CD8-positive, alpha-beta memory T cell (primary cell): Measurements from ENCODE around the gene PCDHGC5. TPM values are rescaled to one million over a fixed set of nuclear protein-coding genes. Genes with fewer than 3 reads are reported as not detected.
A peak's percentile ranks its signal among the peaks of the same experiment; 100 is the strongest.

Experiments used
- CTCF ChIA-PET: fragments of 350-600 bp; sonication (Branson Sonifier 250); formaldehyde crosslinking; loops from one replicate; lab custom pipeline; 2021; ENCODE audit warnings: antibody characterized with exemption; lab: Charles Lee
- POLR2A ChIA-PET: fragments of 350-600 bp; sonication (Branson Sonifier 250); formaldehyde crosslinking; loops from one replicate; lab custom pipeline; 2021; ENCODE audit warnings: antibody characterized with exemption; lab: Charles Lee
- DNase-seq, 5 donors: peaks; one replicate each; pipeline versions ENCODE4 v3.0.0 to v3.0.0-alpha.2; 2020 to 2022; ENCODE audit warnings: mixed read lengths in 1 of 5
- H3K27ac ChIP-seq: one replicate; pipeline ENCODE4 v1.7.0; 2013; ENCODE audit warnings: low read depth, mild to moderate bottlenecking, low read length, moderate library complexity
- H3K27me3 ChIP-seq: 2 replicates; pipeline ENCODE4 v1.7.0; 2013; ENCODE audit warnings: low read length, mild to moderate bottlenecking; ENCODE audit not compliant: insufficient read depth, poor library complexity, severe bottlenecking
- H3K36me3 ChIP-seq: 2 replicates; pipeline ENCODE4 v1.7.0; 2013; ENCODE audit warnings: mild to moderate bottlenecking, low read length, moderate library complexity; ENCODE audit not compliant: insufficient read depth
- H3K4me1 ChIP-seq: 2 replicates; pipeline ENCODE4 v1.7.0; 2013; ENCODE audit warnings: mild to moderate bottlenecking, low read length, moderate library complexity; ENCODE audit not compliant: insufficient read depth
- H3K4me3 ChIP-seq: 2 replicates; pipeline ENCODE4 v1.7.0; 2013; ENCODE audit warnings: mild to moderate bottlenecking, low read length
- H3K9me3 ChIP-seq: 2 replicates; pipeline ENCODE4 v1.7.0; 2013; ENCODE audit warnings: mild to moderate bottlenecking, low read length
- H3K27ac Mint-ChIP-seq, 8 donors: one replicate each; pipeline ENCODE4 v1.8.0; 2020 to 2021; ENCODE audit warnings: mixed read lengths in 8 of 8, mild to moderate bottlenecking in 6 of 8, inconsistent platforms in 3 of 8, moderate library complexity in 3 of 8
- H3K27me3 Mint-ChIP-seq, 2 donors: one replicate each; pipeline ENCODE4 v1.8.0; 2020 to 2021; ENCODE audit warnings: mixed read lengths in 2 of 2, mild to moderate bottlenecking in 1 of 2, moderate library complexity in 1 of 2
- H3K36me3 Mint-ChIP-seq, 3 donors: one replicate each; pipeline ENCODE4 v1.8.0; 2020 to 2021; ENCODE audit warnings: mixed read lengths in 3 of 3, inconsistent platforms in 1 of 3, mild to moderate bottlenecking in 1 of 3
- H3K4me1 Mint-ChIP-seq, 3 donors: one replicate each; pipeline ENCODE4 v1.8.0; 2020 to 2021; ENCODE audit warnings: mixed read lengths in 3 of 3, inconsistent platforms in 1 of 3, mild to moderate bottlenecking in 1 of 3
- H3K4me3 Mint-ChIP-seq, 7 donors: one replicate each; pipeline ENCODE4 v1.8.0; 2020 to 2021; ENCODE audit warnings: mixed read lengths in 7 of 7, mild to moderate bottlenecking in 6 of 7, moderate library complexity in 4 of 7, inconsistent platforms in 2 of 7
- H3K9me3 Mint-ChIP-seq, 5 donors: one replicate each; pipeline ENCODE4 v1.8.0; 2020 to 2022; ENCODE audit warnings: mixed read lengths in 5 of 5, mild to moderate bottlenecking in 3 of 5, moderate library complexity in 2 of 5, inconsistent platforms in 1 of 5
- polyA plus RNA-seq: library from polyadenylated mRNA; unstranded; fragments of 300-500 nt; fragmentation: Illumina TruSeq; gene quantifications from one replicate; pipeline ENCODE4 v1.2.3, GENCODE V29; 2021
- total RNA-seq, 2 experiments: library from RNA; stranded (reverse); gene quantifications; one replicate each; pipeline ENCODE4 v1.2.3, GENCODE V29; 2021

The PCDHGC5 gene
- total and polyA plus RNA-seq, 3 experiments from 2014 or later: not detected

GRCh38 chr5:141529873-141530272 lies 41.0 kb downstream of the PCDHGC5 start:
- Histone ChIP-seq H3K9me3 (no peaks in the 10 kb centered on the region), H3K4me3 (no peak overlapping the region), H3K27me3 (no peaks in the 10 kb centered on the region), H3K4me1 (no peaks in the 10 kb centered on the region), H3K36me3 (peaks cover 62% of the 10 kb centered on the region), H3K27ac (no peak overlapping the region)
- ChIA-PET CTCF (no interaction called here), POLR2A (no interaction called here)
- DNase-seq: no peak
- Mint-ChIP-seq H3K9me3 (no peaks in the 10 kb centered on the region), H3K36me3 (peaks cover 11 to 38% (median 36%) of the 10 kb centered on the region in 3 donors), H3K4me3 (no peak overlapping the region), H3K4me1 (peaks cover 2 to 16% (median 12%) of the 10 kb centered on the region in 3 donors), H3K27ac (peak overlapping the region in 1 of 8 donors; percentile 8), H3K27me3 (peaks cover 0 to 3% of the 10 kb centered on the region in 2 donors)

- Histone ChIP-seq H3K4me1 (no peaks in the 10 kb centered on the region), H3K36me3 (peaks cover 57% of the 10 kb centered on the region), H3K4me3 (no peak overlapping the region), H3K27me3 (no peaks in the 10 kb centered on the region), H3K9me3 (no peaks in the 10 kb centered on the region), H3K27ac (no peak overlapping the region)
- Mint-ChIP-seq H3K27ac (no peak overlapping the region), H3K4me3 (no peak overlapping the region), H3K4me1 (peaks cover 14 to 22% (median 20%) of the 10 kb centered on the region in 3 donors), H3K27me3 (peaks cover 0 to 3% of the 10 kb centered on the region in 2 donors), H3K36me3 (peaks cover 11 to 32% (median 28%) of the 10 kb centered on the region in 3 donors), H3K9me3 (no peaks in the 10 kb centered on the region)
- ChIA-PET POLR2A (no interaction called here), CTCF (interaction anchor here (1.1 to 2.6 kb wide), 2 partner anchors 8 to 31 kb away, joined by 3 to 8 read pairs; no protein-coding TSS in a partner anchor)
- no peak for DNase-seq
Measured at GRCh38 chr5:141532726-141533125, 43.8 kb downstream of the PCDHGC5 start.

GRCh38 chr5:141533897-141534296 lies 45.0 kb downstream of the PCDHGC5 start:
- peaks cover 45% of the 10 kb centered on the region for H3K36me3 ChIP-seq
- Mint-ChIP-seq H3K4me3 (no peak overlapping the region), H3K27ac (peak overlapping the region in 3 of 8 donors; percentile 29 to 75 (median 53)), H3K4me1 (peaks cover 14 to 22% (median 20%) of the 10 kb centered on the region in 3 donors), H3K9me3 (no peaks in the 10 kb centered on the region), H3K27me3 (peaks cover 0 to 2% of the 10 kb centered on the region in 2 donors), H3K36me3 (peaks cover 11 to 35% (median 17%) of the 10 kb centered on the region in 3 donors)
- H3K27me3 ChIP-seq: no peaks in the 10 kb centered on the region
- ChIA-PET CTCF (interaction anchor here (2.6 kb wide), 1 partner anchor 9 kb away, joined by 8 read pairs; no protein-coding TSS in a partner anchor), POLR2A (interaction anchor here (1.0 kb wide), 1 partner anchor 208 kb away, joined by 8 read pairs; no protein-coding TSS in a partner anchor)
- no peak overlapping the region for H3K4me3 ChIP-seq
- H3K4me1 ChIP-seq: no peaks in the 10 kb centered on the region
- H3K9me3 ChIP-seq: no peaks in the 10 kb centered on the region
- H3K27ac ChIP-seq: no peak overlapping the region
- no peak for DNase-seq

- Histone ChIP-seq H3K9me3 (no peaks in the 10 kb centered on the region), H3K27me3 (no peaks in the 10 kb centered on the region), H3K27ac (no peak overlapping the region), H3K4me3 (no peak overlapping the region), H3K4me1 (no peaks in the 10 kb centered on the region), H3K36me3 (peaks cover 39% of the 10 kb centered on the region)
- DNase-seq: no peak
- no peaks in the 10 kb centered on the region for H3K27me3 Mint-ChIP-seq
- ChIA-PET CTCF (interaction anchor here (2.5 to 2.6 kb wide), 2 partner anchors 10 to 22 kb away, joined by 8 to 9 read pairs; no protein-coding TSS in a partner anchor), POLR2A (interaction anchor here (1.0 kb wide), 1 partner anchor 209 kb away, joined by 8 read pairs; no protein-coding TSS in a partner anchor)
- H3K9me3 Mint-ChIP-seq: no peaks in the 10 kb centered on the region
- peak overlapping the region in 7 of 8 donors; percentile 18 to 89 (median 53) for H3K27ac Mint-ChIP-seq
- H3K4me3 Mint-ChIP-seq: no peak overlapping the region
- peaks cover 17 to 25% (median 22%) of the 10 kb centered on the region in 3 donors for H3K4me1 Mint-ChIP-seq
- H3K36me3 Mint-ChIP-seq: peaks cover 11 to 40% (median 17%) of the 10 kb centered on the region in 3 donors
Measured at GRCh38 chr5:141534492-141535213, 45.8 kb downstream of the PCDHGC5 start.

Other genes with a start within 250 kb of the PCDHGC5 start
- not detected for gene PCDHB15, start 243.7 kb upstream of the PCDHGC5 start, total RNA-seq
- not detected for gene PCDHB15, start 243.7 kb upstream of the PCDHGC5 start, polyA plus RNA-seq
- gene SLC25A2, start 185.0 kb upstream of the PCDHGC5 start, total RNA-seq: under 1 TPM; 0.31 to 0.35 TPM
- not detected for gene SLC25A2, start 185.0 kb upstream of the PCDHGC5 start, polyA plus RNA-seq
- gene TAF7, start 168.3 kb upstream of the PCDHGC5 start, total RNA-seq: 10 to 100 TPM; 70.9 to 72.2 TPM
- 196 TPM for gene TAF7, start 168.3 kb upstream of the PCDHGC5 start, polyA plus RNA-seq
- under 1 TPM; 0.07 to 0.09 TPM for gene PCDHGA1, start 158.6 kb upstream of the PCDHGC5 start, total RNA-seq
- not detected for gene PCDHGA1, start 158.6 kb upstream of the PCDHGC5 start, polyA plus RNA-seq
- gene PCDHGA2, start 150.3 kb upstream of the PCDHGC5 start, total RNA-seq: under 1 TPM in 1 of 2 experiments, not detected in 1; 0.07 TPM
- gene PCDHGA2, start 150.3 kb upstream of the PCDHGC5 start, polyA plus RNA-seq: not detected
- not detected for gene PCDHGA3, start 145.3 kb upstream of the PCDHGC5 start, total RNA-seq
- not detected for gene PCDHGA3, start 145.3 kb upstream of the PCDHGC5 start, polyA plus RNA-seq
- gene PCDHGB1, start 139.0 kb upstream of the PCDHGC5 start, total RNA-seq: not detected
- not detected for gene PCDHGB1, start 139.0 kb upstream of the PCDHGC5 start, polyA plus RNA-seq
- under 1 TPM; 0.09 to 0.16 TPM for gene PCDHGA4, start 134.1 kb upstream of the PCDHGC5 start, total RNA-seq
- gene PCDHGA4, start 134.1 kb upstream of the PCDHGC5 start, polyA plus RNA-seq: not detected
- under 1 TPM; 0.33 to 0.40 TPM for gene PCDHGB2, start 129.1 kb upstream of the PCDHGC5 start, total RNA-seq
- gene PCDHGB2, start 129.1 kb upstream of the PCDHGC5 start, polyA plus RNA-seq: 0.09 TPM
- under 1 TPM; 0.09 to 0.11 TPM for gene PCDHGA5, start 124.9 kb upstream of the PCDHGC5 start, total RNA-seq
- gene PCDHGA5, start 124.9 kb upstream of the PCDHGC5 start, polyA plus RNA-seq: not detected
- gene PCDHGB3, start 118.8 kb upstream of the PCDHGC5 start, total RNA-seq: under 1 TPM; 0.18 to 0.28 TPM
- gene PCDHGB3, start 118.8 kb upstream of the PCDHGC5 start, polyA plus RNA-seq: not detected
- gene PCDHGA6, start 115.2 kb upstream of the PCDHGC5 start, total RNA-seq: under 1 TPM; 0.15 to 0.22 TPM
- gene PCDHGA6, start 115.2 kb upstream of the PCDHGC5 start, polyA plus RNA-seq: 0.06 TPM
- under 1 TPM in 1 of 2 experiments, not detected in 1; 0.09 TPM for gene PCDHGA7, start 106.3 kb upstream of the PCDHGC5 start, total RNA-seq
- not detected for gene PCDHGA7, start 106.3 kb upstream of the PCDHGC5 start, polyA plus RNA-seq
- gene PCDHGB4, start 101.4 kb upstream of the PCDHGC5 start, total RNA-seq: under 1 TPM in 1 of 2 experiments, not detected in 1; 0.13 TPM
- 0.08 TPM for gene PCDHGB4, start 101.4 kb upstream of the PCDHGC5 start, polyA plus RNA-seq
- gene PCDHGA8, start 96.4 kb upstream of the PCDHGC5 start, total RNA-seq: under 1 TPM in 1 of 2 experiments, not detected in 1; 0.04 TPM
- not detected for gene PCDHGA8, start 96.4 kb upstream of the PCDHGC5 start, polyA plus RNA-seq
- under 1 TPM; 0.22 to 0.27 TPM for gene PCDHGB5, start 91.1 kb upstream of the PCDHGC5 start, total RNA-seq
- gene PCDHGB5, start 91.1 kb upstream of the PCDHGC5 start, polyA plus RNA-seq: 0.14 TPM
- under 1 TPM in 1 of 2 experiments, not detected in 1; 0.09 TPM for gene PCDHGA9, start 86.3 kb upstream of the PCDHGC5 start, total RNA-seq
- gene PCDHGA9, start 86.3 kb upstream of the PCDHGC5 start, polyA plus RNA-seq: not detected
- gene PCDHGB6, start 81.1 kb upstream of the PCDHGC5 start, total RNA-seq: under 1 TPM; 0.11 to 0.13 TPM
- gene PCDHGB6, start 81.1 kb upstream of the PCDHGC5 start, polyA plus RNA-seq: 0.25 TPM
- gene PCDHGA10, start 76.1 kb upstream of the PCDHGC5 start, total RNA-seq: under 1 TPM; 0.16 to 0.20 TPM
- gene PCDHGA10, start 76.1 kb upstream of the PCDHGC5 start, polyA plus RNA-seq: 0.07 TPM
- under 1 TPM in 1 of 2 experiments, not detected in 1; 0.11 TPM for gene PCDHGB7, start 71.4 kb upstream of the PCDHGC5 start, total RNA-seq
- gene PCDHGB7, start 71.4 kb upstream of the PCDHGC5 start, polyA plus RNA-seq: not detected
- gene PCDHGA11, start 68.0 kb upstream of the PCDHGC5 start, total RNA-seq: under 1 TPM in 1 of 2 experiments, not detected in 1; 0.13 TPM
- 0.09 TPM for gene PCDHGA11, start 68.0 kb upstream of the PCDHGC5 start, polyA plus RNA-seq
- under 1 TPM in 1 of 2 experiments, not detected in 1; 0.09 TPM for gene PCDHGA12, start 58.6 kb upstream of the PCDHGC5 start, total RNA-seq
- not detected for gene PCDHGA12, start 58.6 kb upstream of the PCDHGC5 start, polyA plus RNA-seq
- under 1 TPM; 0.11 to 0.15 TPM for gene PCDHGC3, start 13.1 kb upstream of the PCDHGC5 start, total RNA-seq
- gene PCDHGC3, start 13.1 kb upstream of the PCDHGC5 start, polyA plus RNA-seq: not detected
- gene PCDHGC4, start 4.1 kb upstream of the PCDHGC5 start, total RNA-seq: not detected
- not detected for gene PCDHGC4, start 4.1 kb upstream of the PCDHGC5 start, polyA plus RNA-seq
- gene DIAPH1, start 129.9 kb downstream of the PCDHGC5 start, total RNA-seq: 100 to 1,000 TPM; 212 to 217 TPM
- gene DIAPH1, start 129.9 kb downstream of the PCDHGC5 start, polyA plus RNA-seq: 151 TPM
- 10 to 100 TPM; 74.8 to 78.6 TPM for gene HDAC3, start 147.8 kb downstream of the PCDHGC5 start, total RNA-seq
- 92.8 TPM for gene HDAC3, start 147.8 kb downstream of the PCDHGC5 start, polyA plus RNA-seq
- 10 to 100 TPM; 24.8 to 26.2 TPM for gene RELL2, start 147.9 kb downstream of the PCDHGC5 start, total RNA-seq
- 3.7 TPM for gene RELL2, start 147.9 kb downstream of the PCDHGC5 start, polyA plus RNA-seq
- gene FCHSD1, start 162.3 kb downstream of the PCDHGC5 start, total RNA-seq: 10 to 100 TPM; 31.1 to 33.7 TPM
- 14.6 TPM for gene FCHSD1, start 162.3 kb downstream of the PCDHGC5 start, polyA plus RNA-seq
- 1 to 10 TPM; 6.9 to 7.9 TPM for gene ARAP3, start 193.1 kb downstream of the PCDHGC5 start, total RNA-seq
- 0.20 TPM for gene ARAP3, start 193.1 kb downstream of the PCDHGC5 start, polyA plus RNA-seq